Neural crest cell (in vitro differentiated cells): ENCODE data around the gene FBXL7. TPM values are rescaled to one million over a fixed set of nuclear protein-coding genes. Genes with fewer than 3 reads are reported as not detected.
A peak's percentile ranks its signal among the peaks of the same experiment; 100 is the strongest.

Experiments
- DNase-seq: peaks from one replicate; pipeline ENCODE4 v3.0.0; 2021; ENCODE audit warnings: low read depth, mixed read lengths, low spot score
- H3K27ac Mint-ChIP-seq: one replicate; pipeline ENCODE4 v1.8.0; 2021; ENCODE audit warnings: mild to moderate bottlenecking, mixed read lengths; ENCODE audit not compliant: unreplicated experiment
- H3K27me3 Mint-ChIP-seq: 2 replicates; pipeline ENCODE4 v1.8.0; 2021; ENCODE audit warnings: low read depth, mild to moderate bottlenecking, mixed read lengths
- H3K36me3 Mint-ChIP-seq: 2 replicates; pipeline ENCODE4 v1.8.0; 2021; ENCODE audit warnings: low read depth, mild to moderate bottlenecking, mixed read lengths
- H3K4me1 Mint-ChIP-seq: 2 replicates; pipeline ENCODE4 v1.8.0; 2021; ENCODE audit warnings: mixed read lengths
- H3K4me3 Mint-ChIP-seq: one replicate; pipeline ENCODE4 v1.8.0; 2021; ENCODE audit warnings: mild to moderate bottlenecking, mixed read lengths
- H3K9me3 Mint-ChIP-seq: 2 replicates; pipeline ENCODE4 v1.8.0; 2021; ENCODE audit warnings: mixed read lengths
- total RNA-seq: library from RNA; stranded (reverse); gene quantifications from 2 replicates; pipeline ENCODE4 v1.2.1, GENCODE V29; 2021
- TF ChIP-seq, protein P1 (sequence below): fragments of 200-600 bp; sonication (generic); conservative IDR thresholded peaks from 2 replicates; pipeline ENCODE4 v1.5.0; 2021; ENCODE audit warnings: antibody characterized with exemption, mild to moderate bottlenecking

FBXL7 gene
- total RNA-seq, 1 donor from 2014 or later: 20.8 TPM

- Mint-ChIP-seq H3K36me3 (peaks cover 10% of the 10 kb centered on the region), H3K4me3 (no peak overlapping the region), H3K27me3 (no peaks in the 10 kb centered on the region), H3K9me3 (peaks cover 5% of the 10 kb centered on the region), H3K4me1 (peaks cover 19% of the 10 kb centered on the region), H3K27ac (no peak overlapping the region)
- DNase-seq: no peak
- TF ChIP-seq, protein P1, sequence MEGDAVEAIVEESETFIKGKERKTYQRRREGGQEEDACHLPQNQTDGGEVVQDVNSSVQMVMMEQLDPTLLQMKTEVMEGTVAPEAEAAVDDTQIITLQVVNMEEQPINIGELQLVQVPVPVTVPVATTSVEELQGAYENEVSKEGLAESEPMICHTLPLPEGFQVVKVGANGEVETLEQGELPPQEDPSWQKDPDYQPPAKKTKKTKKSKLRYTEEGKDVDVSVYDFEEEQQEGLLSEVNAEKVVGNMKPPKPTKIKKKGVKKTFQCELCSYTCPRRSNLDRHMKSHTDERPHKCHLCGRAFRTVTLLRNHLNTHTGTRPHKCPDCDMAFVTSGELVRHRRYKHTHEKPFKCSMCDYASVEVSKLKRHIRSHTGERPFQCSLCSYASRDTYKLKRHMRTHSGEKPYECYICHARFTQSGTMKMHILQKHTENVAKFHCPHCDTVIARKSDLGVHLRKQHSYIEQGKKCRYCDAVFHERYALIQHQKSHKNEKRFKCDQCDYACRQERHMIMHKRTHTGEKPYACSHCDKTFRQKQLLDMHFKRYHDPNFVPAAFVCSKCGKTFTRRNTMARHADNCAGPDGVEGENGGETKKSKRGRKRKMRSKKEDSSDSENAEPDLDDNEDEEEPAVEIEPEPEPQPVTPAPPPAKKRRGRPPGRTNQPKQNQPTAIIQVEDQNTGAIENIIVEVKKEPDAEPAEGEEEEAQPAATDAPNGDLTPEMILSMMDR: no peak
Measured at GRCh38 chr5:15520856-15521255, 20.9 kb downstream of the FBXL7 start.

DNA sequence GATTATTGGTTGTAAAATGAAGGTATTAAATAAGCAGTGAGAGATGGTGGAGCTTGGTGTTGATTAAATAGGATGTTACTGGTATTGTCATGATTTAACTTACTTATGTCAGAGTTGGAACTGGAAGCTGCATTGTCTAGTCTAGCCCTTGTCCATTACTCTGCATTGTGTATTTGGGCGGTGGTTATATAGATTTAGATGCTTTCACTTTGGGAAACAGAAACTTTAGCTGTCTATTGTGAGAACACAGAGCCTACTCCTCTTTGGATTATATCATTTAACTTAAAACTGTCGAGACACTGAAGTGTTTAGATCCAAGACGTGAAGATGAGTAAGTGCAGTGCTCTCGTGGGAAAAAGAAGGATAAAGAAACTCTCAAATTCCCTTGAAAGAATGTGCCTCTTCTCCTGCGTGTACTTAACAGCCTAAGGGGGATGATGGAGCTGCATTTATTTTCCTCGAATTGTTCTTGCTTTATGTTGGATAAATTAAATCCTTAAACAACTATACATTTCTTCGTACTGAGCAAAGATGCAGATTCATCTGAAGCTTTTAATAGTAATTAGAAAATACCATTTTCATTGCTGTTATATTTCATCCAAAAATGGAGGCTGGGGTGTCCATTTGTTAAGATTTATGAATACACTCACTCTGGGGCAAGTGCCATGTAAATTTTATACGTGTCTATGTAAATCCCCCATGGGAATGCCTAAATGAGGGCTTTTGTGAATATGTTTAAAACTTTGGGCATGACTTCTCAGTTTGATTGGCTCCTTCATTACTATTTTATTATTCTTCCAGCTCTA, 21.6 kb downstream of the FBXL7 start:
- Mint-ChIP-seq H3K9me3 (peaks cover 5% of the 10 kb centered on the region), H3K4me1 (peaks cover 23% of the 10 kb centered on the region), H3K27me3 (no peaks in the 10 kb centered on the region), H3K4me3 (no peak overlapping the region), H3K36me3 (peaks cover 17% of the 10 kb centered on the region), H3K27ac (no peak overlapping the region)
- TF ChIP-seq, protein P1: no peak
- DNase-seq: no peak

DNA sequence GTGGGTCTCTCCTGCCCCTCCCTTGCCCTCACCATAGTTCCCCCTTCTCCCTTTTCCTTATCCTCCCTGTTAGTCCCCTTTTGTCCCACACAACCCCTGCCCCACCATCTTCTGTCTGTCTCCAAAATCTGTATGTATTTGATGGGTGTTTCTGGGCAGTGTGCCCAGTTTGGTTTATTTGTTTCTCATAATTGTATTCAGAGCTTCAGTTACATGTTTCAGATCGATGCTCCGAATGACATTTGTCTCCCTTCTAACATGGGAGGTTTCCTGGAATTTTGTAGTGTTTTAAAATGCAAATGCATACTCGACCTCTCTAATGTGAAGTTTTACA, 22.2 kb downstream of the FBXL7 start:
- DNase-seq: no peak
- peak overlapping the region; percentile 5 for H3K27ac Mint-ChIP-seq
- peaks cover 15% of the 10 kb centered on the region for H3K36me3 Mint-ChIP-seq
- H3K27me3 Mint-ChIP-seq: no peaks in the 10 kb centered on the region
- TF ChIP-seq, protein P1: no peak
- H3K4me3 Mint-ChIP-seq: no peak overlapping the region
- peaks cover 23% of the 10 kb centered on the region for H3K4me1 Mint-ChIP-seq
- peaks cover 3% of the 10 kb centered on the region for H3K9me3 Mint-ChIP-seq

DNA sequence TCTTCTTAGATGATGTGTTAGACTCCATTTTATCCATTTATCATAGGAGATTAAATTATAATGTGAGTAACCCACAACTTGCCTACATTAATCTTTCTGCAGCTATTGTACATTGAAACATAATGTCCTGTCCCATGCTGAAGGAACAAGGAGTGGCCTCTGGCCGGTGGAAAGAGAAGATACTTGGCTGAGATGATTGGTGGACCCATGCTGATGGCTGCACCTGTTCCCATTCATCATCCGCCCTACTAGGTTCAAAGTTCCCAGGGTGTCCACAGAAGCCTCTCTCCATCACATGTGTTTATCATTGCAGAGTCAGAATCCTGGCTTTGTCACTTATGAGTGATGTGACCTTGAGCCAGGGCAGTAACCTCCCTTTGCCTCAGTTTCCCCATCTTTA, 24.7 kb downstream of the FBXL7 start:
- Mint-ChIP-seq H3K27me3 (no peaks in the 10 kb centered on the region), H3K9me3 (peaks cover 2% of the 10 kb centered on the region), H3K4me1 (peaks cover 23% of the 10 kb centered on the region), H3K4me3 (no peak overlapping the region), H3K27ac (no peak overlapping the region), H3K36me3 (peaks cover 17% of the 10 kb centered on the region)
- no peak for DNase-seq
- TF ChIP-seq, protein P1: no peak

DNA sequence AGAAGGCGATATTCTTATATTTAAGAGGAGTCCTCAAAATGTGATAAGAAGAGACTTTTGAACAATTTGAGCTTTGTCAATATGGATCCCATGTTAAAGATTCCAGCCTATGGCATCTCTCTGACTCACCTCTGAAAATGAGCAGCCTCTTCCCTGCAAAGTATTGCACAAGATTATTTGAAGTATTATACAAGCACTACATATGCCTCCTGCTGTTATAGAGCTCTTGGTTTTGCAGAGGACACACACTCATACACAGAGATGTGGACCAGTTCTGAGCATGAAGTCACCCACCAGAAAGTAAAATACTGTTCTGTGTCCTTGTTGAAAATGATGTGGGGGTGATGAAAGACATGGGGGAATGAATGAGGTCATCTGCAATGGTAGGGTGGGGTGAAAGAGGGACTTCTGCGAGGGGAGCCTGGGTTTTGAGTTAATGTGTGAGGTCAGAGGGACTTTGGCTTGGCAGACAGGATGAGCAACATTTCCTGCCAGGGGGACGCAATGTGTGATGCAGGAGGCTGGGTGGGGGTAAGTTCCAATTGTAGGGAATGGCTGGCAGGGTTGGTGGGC, 25.8 kb downstream of the FBXL7 start:
- H3K4me3 Mint-ChIP-seq: no peak overlapping the region
- H3K27me3 Mint-ChIP-seq: no peaks in the 10 kb centered on the region
- peaks cover 23% of the 10 kb centered on the region for H3K4me1 Mint-ChIP-seq
- no peak overlapping the region for H3K27ac Mint-ChIP-seq
- DNase-seq: no peak
- TF ChIP-seq, protein P1: no peak
- H3K9me3 Mint-ChIP-seq: peaks cover 3% of the 10 kb centered on the region
- H3K36me3 Mint-ChIP-seq: peaks cover 18% of the 10 kb centered on the region
